ENCODE measurements around the gene SNU13. TPM values are rescaled to one million over a fixed set of nuclear protein-coding genes. Genes with fewer than 3 reads are reported as not detected.
A peak's percentile ranks its signal among the peaks of the same experiment; 100 is the strongest.
"Not testable (repeated sequence)": the region's sequence is repeated elsewhere in the genome, so short reads cannot be mapped to it uniquely, and the experiment has no call there.

The SNU13 gene
- total RNA-seq, 2 experiments from 2014 or later, result 275 to 299 TPM

GRCh38 chr22:41664490-41664889, 24.2 kb downstream of the SNU13 start:
- Mint-ChIP-seq H3K36me3 (ENCODE audit: low read depth) (peaks cover 50% of the 10 kb centered on the region), H3K4me1 (ENCODE audit: low read depth) (peaks cover 11% of the 10 kb centered on the region), H3K27ac (peak overlapping the region; percentile 47), H3K9me3 (no peaks in the 10 kb centered on the region), H3K4me3 (no peak overlapping the region), H3K27me3 (no peaks in the 10 kb centered on the region)
- DNase-seq (no peak), ATAC-seq (no peak)
- ChIA-PET POLR2A (interaction anchor here (0.9 to 1.6 kb wide), 6 partner anchors 9 to 44 kb away, joined by 3 to 6 read pairs (median 4); partner anchors contain the start of genes DESI1, SNU13 and XRCC6), CTCF (interaction anchor here (1.0 to 5.5 kb wide), 4 partner anchors 9 to 82 kb away, joined by 3 to 66 read pairs (median 6); no protein-coding TSS in a partner anchor)
- intact Hi-C loops (cut with micrococcal nuclease), result no loop called here
- TF ChIP-seq CTCF (IDR thresholded peaks at IDR 0.05), result no peak

- H3K4me1 Mint-ChIP-seq (ENCODE audit: low read depth); DNase-seq; H3K9me3 Mint-ChIP-seq; intact Hi-C loops (cut with micrococcal nuclease); ATAC-seq; H3K4me3 Mint-ChIP-seq; H3K27me3 Mint-ChIP-seq: not testable (repeated sequence)
- POLR2A ChIA-PET, result interaction anchor here (0.6 to 1.5 kb wide), 3 partner anchors 11 to 411 kb away, joined by 3 to 6 read pairs (median 4); partner anchors contain the start of genes DESI1 and XRCC6
- Mint-ChIP-seq H3K27ac (peak overlapping the region; percentile 52), H3K36me3 (ENCODE audit: low read depth) (peaks cover 48% of the 10 kb centered on the region)
- CTCF ChIA-PET, result interaction anchor here (2.2 to 5.5 kb wide), 2 partner anchors 8 to 33 kb away, joined by 8 to 66 read pairs; no protein-coding TSS in a partner anchor
Observed at GRCh38 chr22:41663594-41663993, 25.1 kb downstream of the SNU13 start.

GRCh38 chr22:41661713-41662112, 27.0 kb downstream of the SNU13 start:
- CTCF ChIA-PET, result no interaction called here
- H3K9me3 Mint-ChIP-seq, result no peaks in the 10 kb centered on the region
- no peak for ATAC-seq
- intact Hi-C loops (cut with micrococcal nuclease), result no loop called here
- no peak for TF ChIP-seq CTCF (IDR thresholded peaks at IDR 0.05)
- H3K4me3 Mint-ChIP-seq, result no peak overlapping the region
- H3K27me3 Mint-ChIP-seq, result no peaks in the 10 kb centered on the region
- no peak overlapping the region for H3K27ac Mint-ChIP-seq
- no peak for DNase-seq
- peaks cover 3% of the 10 kb centered on the region for H3K4me1 Mint-ChIP-seq (ENCODE audit: low read depth)
- POLR2A ChIA-PET, result interaction anchor here (0.7 kb wide), 1 partner anchor 40 kb away, joined by 5 read pairs; the partner anchor contains the start of gene XRCC6
- peaks cover 61% of the 10 kb centered on the region for H3K36me3 Mint-ChIP-seq (ENCODE audit: low read depth)

GRCh38 chr22:41661088-41661487, 27.6 kb downstream of the SNU13 start:
- no peak for TF ChIP-seq CTCF (IDR thresholded peaks at IDR 0.05)
- Mint-ChIP-seq H3K36me3 (ENCODE audit: low read depth) (peaks cover 62% of the 10 kb centered on the region), H3K4me3 (no peak overlapping the region), H3K9me3 (no peaks in the 10 kb centered on the region), H3K4me1 (ENCODE audit: low read depth) (no peaks in the 10 kb centered on the region), H3K27ac (no peak overlapping the region), H3K27me3 (no peaks in the 10 kb centered on the region)
- ChIA-PET CTCF (interaction anchor here (3.0 kb wide), 1 partner anchor 36 kb away, joined by 10 read pairs; no protein-coding TSS in a partner anchor), POLR2A (interaction anchor here (0.7 to 1.6 kb wide), 3 partner anchors 22 to 39 kb away, joined by 4 to 5 read pairs (median 4); partner anchors contain the start of genes SNU13 and XRCC6)
- intact Hi-C loops (cut with micrococcal nuclease), result no loop called here
- DNase-seq (no peak), ATAC-seq (no peak)

GRCh38 chr22:41660416-41660815, 28.3 kb downstream of the SNU13 start:
- no peak for TF ChIP-seq CTCF (IDR thresholded peaks at IDR 0.05)
- Mint-ChIP-seq H3K9me3 (no peaks in the 10 kb centered on the region), H3K27ac (peak overlapping the region; percentile 55), H3K36me3 (ENCODE audit: low read depth) (peaks cover 63% of the 10 kb centered on the region), H3K27me3 (no peaks in the 10 kb centered on the region), H3K4me1 (ENCODE audit: low read depth) (no peaks in the 10 kb centered on the region), H3K4me3 (no peak overlapping the region)
- ChIA-PET POLR2A (interaction anchor here (1.3 to 1.6 kb wide), 4 partner anchors 9 to 39 kb away, joined by 3 to 4 read pairs (median 4); partner anchors contain the start of genes DESI1, SNU13 and XRCC6), CTCF (interaction anchor here (1.9 to 3.0 kb wide), 2 partner anchors 18 to 37 kb away, joined by 4 to 10 read pairs; no protein-coding TSS in a partner anchor)
- intact Hi-C loops (cut with micrococcal nuclease), result no loop called here
- no peak for ATAC-seq
- DNase-seq, result no peak
